NCI-H510A treated with DMSO at 0.1 percent for 48 hours (cell line): ENCODE results near the gene SPPL2A.
"Not testable (repeated sequence)": the region's sequence is repeated elsewhere in the genome, so short reads cannot be mapped to it uniquely, and the experiment has no call there.

Experiments
- DNase-seq: peaks from one replicate; lab custom pipeline; 2025; lab: John Stamatoyannopoulos, UW

SPPL2A gene

GRCh38 chr15:50765195-50765967 lies at the start of gene SPPL2A:
SPPL2A (minus strand) TSS chr15:50765706; CDS start chr15:50765533, 173 bp downstream.
- DNase-seq: peak; percentile 71

- no peak for DNase-seq
Observed at GRCh38 chr15:50814634-50815033, 49.1 kb upstream of the SPPL2A start.

- no peak for DNase-seq
Observed at GRCh38 chr15:50813865-50814264, 48.4 kb upstream of the SPPL2A start.

GRCh38 chr15:50813089-50813488 lies 47.6 kb upstream of the SPPL2A start:
- DNase-seq: no peak

- not testable (repeated sequence) for DNase-seq
Observed at GRCh38 chr15:50812181-50812506, 46.6 kb upstream of the SPPL2A start.

- not testable (repeated sequence) for DNase-seq
Observed at GRCh38 chr15:50811461-50812180, 46.1 kb upstream of the SPPL2A start.

DNA sequence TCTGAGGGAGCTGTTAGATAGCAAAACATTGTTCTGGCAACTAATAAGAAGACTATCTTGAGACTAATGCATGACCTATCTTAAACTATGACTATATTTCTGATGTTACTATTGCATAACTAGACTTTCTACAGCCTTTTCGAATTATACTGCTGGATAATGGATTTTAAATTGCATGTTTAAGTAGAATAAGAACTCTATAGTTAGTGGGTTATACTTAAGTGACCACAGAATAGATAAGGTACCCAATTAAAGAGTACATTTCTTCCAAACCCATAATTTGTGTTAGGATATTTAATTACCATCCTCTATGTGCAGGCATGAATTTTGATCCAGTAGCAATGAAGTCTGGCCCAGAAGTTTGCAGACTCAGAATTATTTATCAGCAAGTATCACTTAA lies 44.6 kb upstream of the SPPL2A start:
- no peak for DNase-seq

- no peak for DNase-seq
Observed at GRCh38 chr15:50808728-50809127, 43.2 kb upstream of the SPPL2A start.

DNA sequence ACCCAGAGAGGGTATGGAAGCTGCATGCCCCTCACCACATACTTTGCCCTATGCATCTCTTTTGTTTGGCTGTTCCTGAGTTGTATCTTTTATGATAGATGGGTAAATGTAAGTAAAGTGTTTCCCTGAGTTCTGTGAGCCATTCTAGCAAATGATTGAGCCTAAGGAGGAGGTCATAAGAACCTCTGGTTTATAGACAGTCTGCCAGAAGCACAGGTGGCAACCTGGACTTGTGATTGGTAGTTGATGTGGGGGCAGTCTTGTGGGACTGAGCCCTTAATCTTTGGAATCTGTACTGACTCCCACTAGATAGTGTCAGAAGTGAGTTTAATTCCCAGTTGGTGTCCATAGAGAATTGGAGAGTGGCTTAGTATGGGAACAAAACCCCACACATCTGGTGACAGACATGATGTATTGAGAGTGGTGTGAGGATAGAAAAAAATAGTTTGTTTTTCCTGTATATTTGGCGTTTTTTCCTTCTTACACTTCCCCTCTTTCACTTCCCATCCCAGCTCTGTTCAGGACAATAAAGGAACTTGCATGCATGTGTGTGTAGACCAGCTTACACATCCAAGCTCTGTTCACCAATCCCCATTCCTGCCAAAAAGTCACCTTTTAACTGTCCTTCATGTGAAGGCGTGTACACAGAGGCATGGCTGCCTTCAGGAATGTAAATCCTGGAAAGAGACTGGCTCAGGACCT lies 38.1 kb upstream of the SPPL2A start:
- DNase-seq: no peak

DNA sequence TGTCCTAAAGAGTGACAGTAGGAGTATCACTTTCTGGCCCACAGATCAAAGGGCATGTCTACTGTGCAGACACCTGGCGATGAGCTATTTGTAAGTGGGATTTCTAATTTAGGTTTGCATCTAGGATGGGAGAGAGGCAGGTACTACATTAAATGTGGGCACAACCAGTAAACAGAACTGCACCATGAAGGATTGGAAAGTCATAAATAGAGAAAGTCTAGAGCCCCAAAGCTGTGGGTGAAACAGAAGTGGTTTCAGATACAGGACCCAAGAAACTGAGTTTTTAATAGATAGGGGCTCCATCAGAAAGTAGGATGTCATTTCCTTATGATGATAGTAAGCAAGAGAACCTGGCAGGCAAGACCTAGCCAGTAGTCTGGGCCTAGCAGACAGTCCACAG lies 35.2 kb upstream of the SPPL2A start:
- DNase-seq: no peak

DNA sequence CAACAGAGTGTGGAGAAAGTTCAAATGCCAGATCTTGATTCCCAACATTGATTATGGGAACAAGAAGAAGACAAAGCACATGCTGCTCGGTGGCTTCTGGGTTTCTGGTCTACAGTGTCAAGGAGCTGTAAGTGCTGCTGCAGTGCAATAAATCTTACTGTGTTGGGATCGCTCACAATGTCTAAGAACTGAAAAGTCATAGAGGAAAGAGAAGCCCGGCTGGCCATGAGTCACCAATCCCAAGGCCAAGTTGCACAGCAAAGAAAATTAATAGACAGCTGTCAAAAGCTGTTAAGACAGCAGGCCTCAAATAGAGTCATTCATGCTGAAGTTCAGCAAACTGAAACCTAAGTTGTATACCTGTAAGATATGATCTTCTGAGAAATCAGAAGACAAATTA lies 33.2 kb upstream of the SPPL2A start:
- DNase-seq: no peak

- peak; percentile 44 for DNase-seq
Observed at GRCh38 chr15:50797926-50798325, 32.4 kb upstream of the SPPL2A start.

DNA sequence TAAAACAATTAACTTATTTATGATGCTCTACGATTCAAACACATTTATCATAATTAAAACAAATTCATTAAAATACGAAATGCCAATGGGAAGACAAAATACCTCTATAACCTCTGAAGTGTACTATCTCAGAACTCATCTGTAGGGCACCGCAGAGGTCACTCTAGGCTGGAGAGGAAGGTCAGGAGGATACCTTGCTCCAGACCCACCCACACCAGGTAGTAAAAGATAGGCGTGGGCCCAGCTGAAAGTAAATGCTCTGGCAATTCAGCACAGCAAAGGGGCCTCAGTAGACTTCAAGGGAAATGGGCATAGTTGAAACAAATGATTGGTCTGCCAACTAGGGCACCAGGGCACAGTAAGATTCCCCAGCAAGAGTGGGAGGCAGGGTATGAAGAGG lies 26.0 kb upstream of the SPPL2A start:
- no peak for DNase-seq

DNA sequence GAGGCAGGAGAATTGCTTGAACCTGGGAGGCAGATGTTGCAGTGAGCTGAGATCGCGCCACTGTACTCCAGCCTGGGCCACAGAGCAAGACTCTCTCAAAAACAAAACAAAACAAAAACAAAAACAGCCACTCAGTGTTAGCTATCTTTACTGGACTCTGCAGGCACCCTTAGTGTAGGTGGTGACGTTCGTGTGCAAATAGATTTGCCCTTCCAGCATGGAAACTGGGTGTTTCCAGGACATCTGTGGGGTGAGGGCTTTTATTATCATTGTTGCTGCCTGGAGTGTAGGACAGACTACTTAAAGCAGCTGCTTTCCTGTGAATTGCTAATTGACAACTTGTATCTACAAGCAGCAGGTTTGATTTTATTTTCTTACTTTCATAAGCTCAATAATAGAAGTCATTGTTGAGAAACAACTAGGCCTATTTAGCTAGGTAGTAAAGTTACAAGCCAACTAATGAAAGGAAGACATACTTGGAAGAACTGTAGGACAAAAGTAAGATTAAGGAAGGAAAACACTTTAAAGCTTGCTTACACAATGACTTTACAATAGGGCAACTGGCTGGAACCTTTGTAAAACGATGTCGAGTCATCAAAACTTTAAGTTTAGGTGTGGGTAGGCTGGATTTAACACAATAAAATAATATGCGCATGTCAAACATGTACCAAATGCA lies 25.4 kb upstream of the SPPL2A start:
- no peak for DNase-seq

DNA sequence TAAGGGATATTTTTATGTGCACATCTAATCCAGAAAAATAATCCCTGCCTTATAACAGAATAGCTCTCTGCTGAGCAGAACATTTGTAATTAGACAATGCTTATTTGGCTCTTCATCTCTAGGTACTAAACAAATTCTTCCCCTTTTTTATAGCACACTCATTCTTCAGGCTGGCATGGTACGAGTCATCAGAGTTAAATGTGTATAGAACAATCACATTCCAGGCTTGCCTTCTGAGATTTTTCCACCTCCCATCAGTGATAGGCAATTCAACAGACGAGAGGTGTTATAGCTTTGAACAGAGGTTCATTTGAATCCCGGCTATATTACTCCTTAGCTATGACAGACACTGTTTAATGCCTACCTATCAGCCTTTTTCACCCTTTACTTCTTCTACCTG lies 21.4 kb upstream of the SPPL2A start:
- DNase-seq: no peak

GRCh38 chr15:50786438-50786837 lies 20.9 kb upstream of the SPPL2A start:
- DNase-seq: no peak

- no peak for DNase-seq
Observed at GRCh38 chr15:50783895-50784294, 18.4 kb upstream of the SPPL2A start.

GRCh38 chr15:50783411-50783810 lies 17.9 kb upstream of the SPPL2A start:
- DNase-seq: no peak

- DNase-seq: no peak
Observed at GRCh38 chr15:50778086-50778485, 12.6 kb upstream of the SPPL2A start.

DNA sequence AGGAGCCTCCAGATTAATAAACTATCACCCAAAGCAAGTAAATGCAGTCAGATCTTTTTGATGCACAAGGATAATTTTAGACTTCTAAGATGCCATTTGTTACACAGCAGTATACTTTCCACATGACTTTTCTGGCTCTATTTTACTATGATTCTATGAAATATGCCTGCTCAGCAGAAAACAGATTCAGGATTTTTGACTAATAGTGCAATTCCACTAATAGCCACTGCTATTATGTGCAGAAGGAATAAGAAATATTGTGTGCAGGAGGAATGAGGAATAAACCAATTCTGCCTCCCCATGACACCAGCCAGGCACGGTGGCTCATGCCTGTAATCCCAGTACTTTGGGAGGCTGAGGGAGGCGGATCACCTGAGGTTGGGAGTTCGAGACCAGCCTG lies 11.5 kb upstream of the SPPL2A start:
- no peak for DNase-seq

DNA sequence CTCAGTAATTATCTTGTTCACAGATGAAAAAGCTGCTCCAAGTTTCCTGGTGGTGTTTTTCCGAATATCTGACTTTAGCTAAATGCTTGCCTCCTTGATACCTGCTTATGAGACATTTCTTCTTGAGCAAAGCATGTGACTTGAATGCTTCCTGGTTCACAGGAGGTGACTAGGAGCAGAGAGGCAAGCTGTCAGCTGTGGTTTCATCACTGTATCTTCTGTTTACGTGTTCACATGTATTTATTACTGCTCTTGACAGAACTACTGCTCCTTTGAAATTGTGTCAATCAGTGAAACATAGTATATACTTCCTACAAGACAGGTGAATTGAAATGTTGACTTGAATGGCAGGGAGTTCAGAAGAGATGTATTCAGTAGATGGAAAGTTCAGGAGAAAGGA lies 8.9 kb upstream of the SPPL2A start:
- no peak for DNase-seq

GRCh38 chr15:50773389-50773788 lies 7.9 kb upstream of the SPPL2A start:
- DNase-seq: no peak
